CD4-positive, alpha-beta T cell treated with Interleukin-1 beta for 1 hour (primary cell): Measurements from ENCODE around the gene RPS6KC1.

Experiments
- DNase-seq, 2 donors: peaks; one replicate each; pipeline ENCODE4 v3.0.0-alpha.2; 2020 to 2022

The RPS6KC1 gene

GRCh38 chr1:213244664-213245091 lies 193.6 kb downstream of the RPS6KC1 start:
- DNase-seq: peak in 1 of 2 donors; percentile 31

DNA sequence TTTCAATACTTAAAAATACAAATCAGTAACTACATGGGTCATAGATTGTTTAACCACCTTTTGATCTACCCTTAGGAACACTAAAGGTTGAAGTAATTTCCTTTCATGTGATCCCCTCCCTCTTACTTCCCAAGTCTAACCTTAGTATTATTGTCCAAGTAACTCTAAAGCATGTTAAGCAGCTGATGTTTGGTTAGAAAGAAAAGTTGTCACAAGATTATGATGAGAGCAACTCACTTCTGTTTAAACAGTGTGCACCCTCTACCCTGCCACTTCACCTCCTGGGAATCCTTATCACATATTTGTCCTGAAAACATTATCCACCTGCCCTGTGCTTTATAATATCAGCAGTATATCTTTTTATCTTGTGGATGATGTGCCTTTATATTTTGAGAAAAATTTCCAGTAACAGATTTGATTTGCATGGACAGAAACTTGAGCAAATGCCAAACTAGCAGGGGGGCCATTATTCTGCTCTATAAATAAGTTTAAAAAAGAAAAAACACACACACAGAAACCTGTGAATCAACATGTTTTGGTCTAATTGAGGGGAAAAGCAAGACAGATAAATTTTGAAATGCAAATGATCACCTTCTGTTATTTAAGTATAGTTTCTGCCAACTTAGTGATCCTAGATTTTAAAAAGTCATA lies 194.3 kb downstream of the RPS6KC1 start:
- no peak for DNase-seq

- no peak for DNase-seq
These were observed 196.0 kb downstream of the RPS6KC1 start for GRCh38 chr1:213247038-213247437.

- no peak for DNase-seq
These were observed 198.4 kb downstream of the RPS6KC1 start for GRCh38 chr1:213249395-213249794.

DNA sequence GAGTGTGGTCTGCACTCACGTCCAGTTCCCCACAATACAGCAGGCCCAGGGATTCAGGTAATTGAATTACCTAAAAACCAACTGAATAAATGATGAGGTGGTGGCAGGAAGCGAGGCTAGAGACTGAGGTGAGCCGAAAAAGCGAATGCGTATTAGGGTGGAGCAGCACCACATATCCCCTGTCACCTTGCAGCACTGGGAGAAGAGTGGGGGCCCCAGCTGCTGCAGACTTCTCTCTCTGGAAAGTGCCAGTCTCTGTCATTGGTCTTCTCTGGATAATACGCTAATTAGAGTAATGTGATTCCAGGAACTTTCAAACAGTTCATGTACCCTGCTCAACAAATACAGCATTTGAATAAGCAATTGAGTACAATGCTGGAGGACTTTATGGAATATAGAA lies 199.0 kb downstream of the RPS6KC1 start:
- DNase-seq: no peak

DNA sequence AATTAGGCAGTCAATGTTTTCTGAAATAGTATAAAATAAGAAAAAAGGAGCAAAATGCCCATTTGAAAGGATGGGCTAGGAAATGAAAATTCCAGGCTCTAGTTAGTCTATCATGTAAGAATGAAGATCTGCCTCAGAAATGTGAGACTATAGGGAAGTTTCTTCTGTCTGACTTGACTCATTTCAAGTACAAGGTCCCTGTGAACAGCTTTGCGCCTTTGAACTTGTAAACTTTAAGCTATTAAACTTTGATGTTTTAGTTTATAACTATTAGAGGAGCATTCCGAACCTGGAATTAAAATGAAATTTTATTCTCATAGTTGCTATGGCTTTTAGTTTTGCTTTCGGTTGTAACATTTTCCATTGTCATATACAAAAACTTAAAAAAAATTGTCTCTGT lies 199.4 kb downstream of the RPS6KC1 start:
- no peak for DNase-seq

GRCh38 chr1:213251972-213252371 lies 200.9 kb downstream of the RPS6KC1 start:
- no peak for DNase-seq

DNA sequence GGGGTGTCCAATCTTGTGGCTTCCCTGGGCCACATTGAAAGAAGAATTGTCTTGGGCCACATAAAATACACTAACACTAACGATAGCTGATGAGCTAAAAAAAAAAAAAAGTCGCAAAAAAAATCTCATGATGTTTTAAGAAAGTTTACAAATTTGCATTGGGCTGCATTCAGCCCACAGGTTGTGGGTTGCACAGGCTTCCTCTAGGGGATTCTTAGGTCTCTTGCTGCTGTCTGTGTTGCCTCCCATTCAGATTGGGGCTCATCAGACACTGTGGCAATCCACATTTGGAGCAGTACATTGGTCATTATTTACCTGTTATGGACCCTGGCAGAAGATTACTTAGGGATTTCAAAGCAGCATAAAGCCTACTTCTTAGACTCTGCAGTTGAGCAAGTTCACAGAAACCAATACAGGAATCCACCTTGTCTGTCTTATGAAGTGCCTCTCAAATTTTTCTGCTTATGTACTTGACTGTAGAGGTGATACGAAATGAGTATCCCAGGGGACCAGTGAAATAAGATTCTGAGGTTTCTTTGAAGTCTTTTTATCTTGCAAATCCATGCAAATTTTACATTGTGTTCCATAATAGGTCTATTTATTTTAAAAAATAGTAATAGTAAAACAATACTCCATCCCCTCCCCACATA lies 205.5 kb downstream of the RPS6KC1 start:
- DNase-seq: no peak

DNA sequence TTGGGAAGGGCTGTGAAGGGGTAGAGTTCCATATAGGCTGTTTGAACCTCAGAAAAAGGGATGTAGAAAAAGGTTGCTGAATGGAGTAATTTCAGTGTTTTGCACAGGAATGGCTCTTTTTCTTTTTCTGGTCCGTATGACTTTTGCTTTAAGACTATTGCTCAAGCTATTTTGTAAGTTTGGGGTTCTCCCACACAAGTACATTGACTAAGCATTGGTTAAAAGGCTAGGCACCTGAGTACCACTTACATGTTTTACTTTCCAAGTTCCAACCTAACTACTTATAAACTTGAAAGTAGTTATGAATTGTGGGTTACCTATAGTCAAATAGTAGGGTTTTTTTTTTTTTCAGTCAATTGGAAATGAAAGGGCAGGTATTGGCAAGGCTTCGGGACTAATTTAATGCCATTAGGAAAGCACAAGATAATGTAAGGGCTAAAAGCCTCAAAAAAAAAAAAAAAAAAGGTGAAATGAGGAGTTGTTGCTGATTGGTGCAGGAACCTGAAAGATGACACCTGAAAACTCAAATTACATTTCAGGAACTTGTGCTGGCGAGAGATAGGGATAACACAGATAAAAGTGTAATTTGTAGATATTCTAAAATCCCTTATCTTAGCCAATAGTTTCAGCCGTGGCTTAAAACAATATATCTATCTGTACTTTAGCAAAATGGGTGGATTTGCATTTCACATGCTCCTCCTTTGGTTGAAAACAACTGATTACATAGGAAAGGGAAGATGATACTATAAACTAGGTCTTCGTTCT lies 209.5 kb downstream of the RPS6KC1 start:
- no peak for DNase-seq

DNA sequence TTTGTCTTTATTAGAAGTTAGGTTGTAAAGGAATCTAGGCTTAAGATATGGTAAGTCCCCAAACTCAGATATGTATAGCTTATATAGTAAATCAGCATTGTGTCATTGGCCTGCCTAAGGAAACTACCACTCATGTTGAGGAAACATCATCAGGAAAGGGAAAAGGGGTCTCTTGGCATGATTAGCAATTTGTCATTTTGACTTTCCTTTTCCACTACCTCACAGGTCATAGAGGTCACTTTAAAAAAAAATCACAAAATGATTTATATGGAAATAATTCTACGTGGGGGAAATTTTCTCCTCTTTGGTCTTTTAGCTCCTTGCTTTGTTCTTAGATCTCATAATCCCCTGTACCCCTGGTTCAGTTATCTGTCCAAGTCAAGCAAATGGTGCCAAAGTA lies 213.5 kb downstream of the RPS6KC1 start:
- DNase-seq: no peak

DNA sequence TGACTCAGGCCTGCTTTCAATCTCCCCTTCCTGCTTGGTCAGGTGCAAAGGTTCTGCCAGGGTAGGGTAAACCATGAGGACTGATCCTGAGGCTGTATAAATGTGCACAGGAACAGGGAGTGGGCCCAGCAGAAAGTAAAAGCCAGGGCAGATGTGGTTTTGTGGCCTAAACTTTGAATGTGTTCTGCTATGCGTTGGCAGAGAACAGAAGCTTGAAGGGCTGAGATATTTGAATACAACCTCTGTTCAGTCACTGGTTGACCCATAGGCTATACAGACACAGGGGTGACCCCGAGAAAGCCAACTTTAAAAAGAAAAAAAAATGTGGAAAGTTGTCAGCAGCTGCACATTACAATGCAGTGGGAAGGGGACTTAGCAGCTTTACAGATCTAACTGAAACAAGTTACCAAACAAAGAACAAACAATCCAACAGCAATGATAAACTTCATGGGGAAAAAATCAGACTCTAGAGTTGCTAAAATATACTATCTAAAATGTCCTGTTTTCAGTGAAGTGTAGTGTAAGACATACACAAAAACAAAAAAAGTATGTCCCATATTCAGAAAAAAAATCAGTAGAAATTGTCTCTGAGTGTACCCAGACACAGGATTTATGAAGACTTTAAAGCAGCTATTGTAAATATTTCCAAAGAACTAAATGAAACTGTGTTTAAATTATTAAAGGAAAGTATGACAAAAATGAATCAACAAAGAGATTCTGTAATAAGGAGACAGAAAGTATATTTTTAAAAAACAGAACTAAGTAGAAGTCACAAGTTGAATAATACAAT lies 216.1 kb downstream of the RPS6KC1 start:
- DNase-seq: no peak

DNA sequence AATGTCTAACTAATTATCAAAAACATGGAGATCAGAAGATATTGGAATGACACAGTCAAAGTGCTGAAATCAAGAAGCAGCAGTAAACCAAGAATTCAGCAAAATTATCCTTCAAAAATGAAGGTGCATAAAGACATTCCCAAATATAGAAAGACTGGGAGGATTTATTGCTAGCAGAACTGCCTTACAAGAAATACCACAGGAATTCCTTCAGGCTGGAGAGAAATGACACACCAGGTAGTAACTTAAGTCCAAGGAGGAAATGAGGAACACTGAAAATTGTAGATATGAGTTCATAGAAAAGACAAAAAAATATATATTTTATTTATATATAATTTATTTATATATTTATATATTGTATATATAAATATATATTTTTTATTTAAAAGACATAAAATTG lies 217.2 kb downstream of the RPS6KC1 start:
- DNase-seq: no peak

GRCh38 chr1:213269829-213270228 lies 218.8 kb downstream of the RPS6KC1 start:
- DNase-seq: no peak

DNA sequence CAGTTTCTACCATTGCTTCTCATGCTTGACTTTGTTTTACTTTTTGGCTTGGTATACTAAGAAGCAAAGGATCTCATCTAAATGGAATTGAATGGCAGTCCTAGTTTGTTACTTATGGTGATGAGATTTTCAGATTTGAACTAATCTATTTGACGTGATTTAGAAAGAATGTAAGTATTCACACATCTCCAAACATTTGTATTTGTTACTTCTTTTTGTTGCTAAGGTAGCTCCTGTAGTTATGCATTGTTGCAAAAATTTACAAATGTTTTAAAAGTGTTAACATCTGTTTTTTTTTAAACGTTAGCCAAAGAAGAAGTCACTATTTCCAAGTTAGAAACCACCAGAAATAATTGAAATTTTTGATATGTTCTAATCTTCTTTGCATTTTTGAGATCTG lies 222.5 kb downstream of the RPS6KC1 start:
- no peak for DNase-seq

- DNase-seq: peak in 1 of 2 donors; percentile 0
These were observed 223.1 kb downstream of the RPS6KC1 start for GRCh38 chr1:213274140-213274539.

DNA sequence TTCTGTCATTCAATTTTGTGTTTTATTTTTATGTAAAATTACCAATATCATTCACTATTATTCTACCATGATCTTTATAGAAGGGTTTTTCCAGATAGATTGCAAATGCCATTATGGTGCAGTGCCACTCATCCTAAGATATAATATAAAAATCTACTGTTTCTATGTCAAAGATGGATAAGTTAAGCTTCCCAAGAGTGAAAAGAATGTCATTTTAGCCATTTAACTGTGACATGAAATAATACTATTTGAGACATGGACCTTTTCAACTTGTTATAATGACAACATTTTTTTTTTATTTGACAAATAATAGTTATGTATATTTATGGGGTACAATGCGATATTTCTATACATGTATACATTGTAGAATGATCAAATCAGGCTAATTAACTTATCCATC lies 224.3 kb downstream of the RPS6KC1 start:
- no peak for DNase-seq

- no peak for DNase-seq
These were observed 225.2 kb downstream of the RPS6KC1 start for GRCh38 chr1:213276236-213276635.

- DNase-seq: no peak
These were observed 226.0 kb downstream of the RPS6KC1 start for GRCh38 chr1:213277036-213277435.

GRCh38 chr1:213279410-213279809 lies 228.4 kb downstream of the RPS6KC1 start:
- DNase-seq: no peak

- DNase-seq: no peak
These were observed 230.7 kb downstream of the RPS6KC1 start for GRCh38 chr1:213281640-213282301.

- DNase-seq: no peak
These were observed 233.6 kb downstream of the RPS6KC1 start for GRCh38 chr1:213284626-213285025.

GRCh38 chr1:213286235-213286634 lies 235.2 kb downstream of the RPS6KC1 start:
- no peak for DNase-seq

- no peak for DNase-seq
These were observed 236.9 kb downstream of the RPS6KC1 start for GRCh38 chr1:213287987-213288386.
